Activated CD8-positive, alpha-beta memory T cell treated with anti-CD3 and anti-CD28 coated beads, Interleukin-2, amount 50 U/mL, for 24 hours (primary cell): ENCODE measurements around the gene LAMA2.
"Not testable (repeated sequence)": the region's sequence is repeated elsewhere in the genome, so short reads cannot be mapped to it uniquely, and the experiment has no call there.

Experiments
- DNase-seq: peaks from one replicate; pipeline ENCODE4 v3.0.0-alpha.2; 2020; ENCODE audit errors: extremely low read depth

The LAMA2 gene

GRCh38 chr6:129008591-129008990, 125.7 kb downstream of the LAMA2 start:
- no peak for DNase-seq

- no peak for DNase-seq
Observed at GRCh38 chr6:129009851-129010250, 126.9 kb downstream of the LAMA2 start.

GRCh38 chr6:129014302-129014701, 131.4 kb downstream of the LAMA2 start:
- DNase-seq = no peak

GRCh38 chr6:129015721-129016120, 132.8 kb downstream of the LAMA2 start:
- no peak for DNase-seq

GRCh38 chr6:129016844-129017243, 133.9 kb downstream of the LAMA2 start:
- DNase-seq = no peak

- DNase-seq = no peak
Observed at GRCh38 chr6:129022011-129022553, 139.1 kb downstream of the LAMA2 start.

GRCh38 chr6:129026601-129027000, 143.7 kb downstream of the LAMA2 start:
- no peak for DNase-seq

- no peak for DNase-seq
Observed at GRCh38 chr6:129029778-129030177, 146.8 kb downstream of the LAMA2 start.

- no peak for DNase-seq
Observed at GRCh38 chr6:129030215-129030614, 147.3 kb downstream of the LAMA2 start.

GRCh38 chr6:129031051-129031599, 148.2 kb downstream of the LAMA2 start:
- no peak for DNase-seq

- DNase-seq = no peak
Observed at GRCh38 chr6:129032602-129033001, 149.7 kb downstream of the LAMA2 start.

- no peak for DNase-seq
Observed at GRCh38 chr6:129033180-129033579, 150.2 kb downstream of the LAMA2 start.

- no peak for DNase-seq
Observed at GRCh38 chr6:129033581-129033980, 150.6 kb downstream of the LAMA2 start.

GRCh38 chr6:129041563-129041962, 158.6 kb downstream of the LAMA2 start:
- DNase-seq = no peak

GRCh38 chr6:129046526-129046925, 163.6 kb downstream of the LAMA2 start:
- DNase-seq = no peak

GRCh38 chr6:129047834-129048233, 164.9 kb downstream of the LAMA2 start:
- DNase-seq = no peak

- no peak for DNase-seq
Observed at GRCh38 chr6:129050086-129050485, 167.1 kb downstream of the LAMA2 start.

- DNase-seq = not testable (repeated sequence)
Observed at GRCh38 chr6:129053143-129053542, 170.2 kb downstream of the LAMA2 start.

GRCh38 chr6:129055796-129056195, 172.9 kb downstream of the LAMA2 start:
- DNase-seq = no peak

GRCh38 chr6:129059650-129060049, 176.7 kb downstream of the LAMA2 start:
- no peak for DNase-seq

- no peak for DNase-seq
Observed at GRCh38 chr6:129069006-129069405, 186.1 kb downstream of the LAMA2 start.

- no peak for DNase-seq
Observed at GRCh38 chr6:129073051-129073450, 190.1 kb downstream of the LAMA2 start.

- no peak for DNase-seq
Observed at GRCh38 chr6:129073691-129074395, 190.9 kb downstream of the LAMA2 start.
